Measurements from ENCODE around the gene RORB.

The RORB gene

GRCh38 chr9:74551266-74551665 lies 54.1 kb downstream of the RORB start:
- TF ChIP-seq CTCF (IDR thresholded peaks at IDR 0.05; ENCODE audit: control insufficient read depth, extremely low read depth, insufficient read depth): no peak
- DNase-seq (ENCODE audit: low read depth): no peak
- H3K4me3 ChIP-seq (ENCODE audit: low read depth, low read length): no peak overlapping the region

GRCh38 chr9:74554751-74555419 lies 57.8 kb downstream of the RORB start:
- DNase-seq (ENCODE audit: low read depth): no peak
- no peak overlapping the region for H3K4me3 ChIP-seq (ENCODE audit: low read depth, low read length)
- no peak for TF ChIP-seq CTCF (IDR thresholded peaks at IDR 0.05; ENCODE audit: control insufficient read depth, extremely low read depth, insufficient read depth)

GRCh38 chr9:74555565-74555964 lies 58.4 kb downstream of the RORB start:
- DNase-seq (ENCODE audit: low read depth): no peak
- no peak for TF ChIP-seq CTCF (IDR thresholded peaks at IDR 0.05; ENCODE audit: control insufficient read depth, extremely low read depth, insufficient read depth)

GRCh38 chr9:74556685-74557084 lies 59.5 kb downstream of the RORB start:
- no peak for DNase-seq (ENCODE audit: low read depth)
- TF ChIP-seq CTCF (IDR thresholded peaks at IDR 0.05; ENCODE audit: control insufficient read depth, extremely low read depth, insufficient read depth): no peak

More at GRCh38 chr9:74555565-74555964, 58.4 kb downstream of the RORB start:
- H3K4me3 ChIP-seq (ENCODE audit: low read depth, low read length): no peak overlapping the region

GRCh38 chr9:74557571-74557970 lies 60.4 kb downstream of the RORB start:
- H3K4me3 ChIP-seq (ENCODE audit: low read depth, low read length): no peak overlapping the region
- DNase-seq (ENCODE audit: low read depth): no peak
- no peak for TF ChIP-seq CTCF (IDR thresholded peaks at IDR 0.05; ENCODE audit: control insufficient read depth, extremely low read depth, insufficient read depth)

More at GRCh38 chr9:74556685-74557084, 59.5 kb downstream of the RORB start:
- no peak overlapping the region for H3K4me3 ChIP-seq (ENCODE audit: low read depth, low read length)

GRCh38 chr9:74562611-74563010 lies 65.5 kb downstream of the RORB start:
- no peak for TF ChIP-seq CTCF (IDR thresholded peaks at IDR 0.05; ENCODE audit: control insufficient read depth, extremely low read depth, insufficient read depth)
- H3K4me3 ChIP-seq (ENCODE audit: low read depth, low read length): no peak overlapping the region
- DNase-seq (ENCODE audit: low read depth): no peak
